ENCODE measurements around the gene XNDC1N.
"Not testable (repeated sequence)": the region's sequence is repeated elsewhere in the genome, so short reads cannot be mapped to it uniquely, and the experiment has no call there.

The XNDC1N gene

DNA sequence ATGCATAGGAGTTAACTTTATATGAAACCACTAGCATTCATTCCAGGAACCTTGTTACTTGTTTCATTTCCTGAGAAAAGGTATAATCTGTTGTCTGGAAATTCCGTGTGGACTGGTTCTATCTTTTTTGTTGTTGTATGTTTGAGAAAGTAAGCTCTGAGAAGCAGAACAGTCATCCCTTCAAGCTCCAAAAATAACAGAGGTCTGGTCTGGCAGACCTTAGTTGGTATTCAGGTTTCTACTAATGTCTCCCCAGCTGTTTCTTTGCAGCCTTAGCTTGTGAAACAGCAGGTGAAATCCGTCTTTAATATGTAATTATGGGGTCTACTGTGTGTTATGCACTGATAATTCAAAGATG lies 2.8 kb upstream of the XNDC1N start:
- no peak for DNase-seq (ENCODE audit: low spot score)

- DNase-seq (ENCODE audit: low spot score) = no peak
These were observed 2.3 kb upstream of the XNDC1N start for GRCh38 chr11:71930556-71931244.

GRCh38 chr11:71929491-71929890 lies 1.1 kb upstream of the XNDC1N start:
- no peak for DNase-seq (ENCODE audit: low spot score)

DNA sequence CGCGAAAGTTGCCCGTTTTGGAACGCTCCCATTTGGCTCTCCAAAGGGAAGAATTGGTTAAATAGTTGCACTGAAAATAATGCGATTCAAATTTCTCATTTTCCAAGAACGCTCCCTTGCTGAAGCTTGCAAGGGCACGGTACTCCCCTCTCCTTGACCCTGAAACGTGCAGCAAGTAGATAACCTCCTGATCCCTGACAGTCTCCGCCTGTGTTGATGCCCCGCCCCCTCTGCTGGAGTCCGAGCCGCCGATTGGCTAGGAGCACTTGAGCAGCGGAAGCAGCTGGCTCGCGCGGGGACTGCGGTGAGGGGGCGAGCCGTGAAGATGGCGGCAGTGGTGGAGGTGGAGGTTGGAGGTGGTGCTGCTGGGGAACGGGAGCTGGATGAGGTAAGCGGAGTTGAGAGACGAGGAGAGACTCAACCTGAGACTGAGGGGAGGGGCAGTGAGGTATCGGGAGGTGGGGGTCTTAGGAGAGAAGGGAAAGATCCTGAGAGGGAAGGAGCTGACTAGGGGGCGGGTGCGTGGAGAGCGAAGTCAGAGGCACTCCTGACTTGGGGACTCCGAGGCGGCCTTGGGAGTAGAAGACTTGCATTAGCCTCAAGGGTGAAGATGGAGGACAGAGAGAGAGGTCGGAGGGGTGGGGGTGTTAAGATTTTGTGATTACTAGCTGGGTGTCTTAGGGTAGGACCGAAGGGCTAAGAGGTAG lies 496 bp upstream of the XNDC1N start, which contains the start of gene RNF121:
Gene RNF121 (plus strand): TSS at position 310 of the 707 bp plus-strand sequence. CDS start 16 bp downstream, at position 326.
- peak; percentile 95 for DNase-seq (ENCODE audit: low spot score)

DNA sequence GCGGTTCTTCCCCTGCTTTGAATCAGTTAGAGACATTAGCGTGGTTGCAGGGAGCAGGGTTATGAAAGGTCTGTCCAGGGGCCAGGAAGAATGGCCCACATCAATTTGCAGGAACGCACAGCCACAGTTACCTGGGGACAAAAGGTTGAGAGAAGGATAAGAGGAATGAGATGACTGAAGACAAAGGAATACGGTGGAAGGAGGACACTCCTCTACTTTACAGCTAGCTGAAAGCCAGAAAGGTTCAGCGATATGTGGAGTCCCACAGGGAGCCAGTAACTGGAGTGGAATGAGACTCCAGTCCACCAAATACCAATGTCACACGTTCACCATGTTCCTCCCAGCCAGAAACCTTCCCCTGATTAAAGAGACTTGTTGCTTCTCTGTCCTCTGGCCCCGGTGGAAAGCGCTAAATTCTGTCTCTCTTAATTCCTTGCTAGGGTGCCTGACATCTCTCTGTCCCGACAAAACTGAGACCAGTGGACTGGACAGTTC lies 10.7 kb downstream of the XNDC1N start:
- DNase-seq (ENCODE audit: low spot score) = no peak

GRCh38 chr11:71914617-71915189 lies 13.7 kb downstream of the XNDC1N start:
- DNase-seq (ENCODE audit: low spot score) = no peak

DNA sequence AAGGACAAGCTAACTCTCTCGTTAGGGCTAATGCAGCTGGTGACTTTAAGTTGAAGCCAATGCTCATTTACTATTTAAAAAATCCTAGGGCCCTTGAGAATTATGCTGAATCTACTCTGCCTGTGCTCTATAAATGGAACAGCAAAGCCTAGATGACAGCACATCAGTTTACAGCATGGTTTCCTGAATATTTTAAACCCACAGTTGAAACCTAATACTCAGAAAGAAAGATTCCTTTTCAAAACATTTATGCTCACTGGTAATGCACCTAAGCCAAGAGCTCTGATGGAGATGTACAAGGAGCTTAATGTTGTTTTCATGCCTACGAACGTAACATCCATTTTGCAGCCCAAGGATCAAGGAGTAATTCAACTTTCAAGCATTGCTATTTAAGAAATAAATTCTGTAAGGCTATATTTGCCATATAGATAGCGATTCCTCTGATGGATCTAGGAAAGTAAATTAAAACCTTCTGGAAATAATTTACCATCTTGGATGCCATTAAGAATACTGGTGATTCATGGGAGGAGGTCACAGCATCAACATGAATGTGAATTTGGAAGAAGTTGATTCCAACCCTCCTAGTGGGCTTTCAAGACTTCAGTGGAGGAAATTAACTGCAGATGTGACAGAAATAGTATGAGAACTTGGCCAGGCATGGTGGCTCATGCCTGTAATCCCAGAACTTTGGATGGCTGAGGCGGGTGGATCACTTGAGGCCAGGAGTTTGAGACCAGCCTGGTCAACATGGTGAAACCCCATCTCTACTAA lies 14.5 kb downstream of the XNDC1N start:
- DNase-seq (ENCODE audit: low spot score) = no peak

GRCh38 chr11:71911986-71912340 lies 16.4 kb downstream of the XNDC1N start:
- not testable (repeated sequence) for DNase-seq (ENCODE audit: low spot score)

DNA sequence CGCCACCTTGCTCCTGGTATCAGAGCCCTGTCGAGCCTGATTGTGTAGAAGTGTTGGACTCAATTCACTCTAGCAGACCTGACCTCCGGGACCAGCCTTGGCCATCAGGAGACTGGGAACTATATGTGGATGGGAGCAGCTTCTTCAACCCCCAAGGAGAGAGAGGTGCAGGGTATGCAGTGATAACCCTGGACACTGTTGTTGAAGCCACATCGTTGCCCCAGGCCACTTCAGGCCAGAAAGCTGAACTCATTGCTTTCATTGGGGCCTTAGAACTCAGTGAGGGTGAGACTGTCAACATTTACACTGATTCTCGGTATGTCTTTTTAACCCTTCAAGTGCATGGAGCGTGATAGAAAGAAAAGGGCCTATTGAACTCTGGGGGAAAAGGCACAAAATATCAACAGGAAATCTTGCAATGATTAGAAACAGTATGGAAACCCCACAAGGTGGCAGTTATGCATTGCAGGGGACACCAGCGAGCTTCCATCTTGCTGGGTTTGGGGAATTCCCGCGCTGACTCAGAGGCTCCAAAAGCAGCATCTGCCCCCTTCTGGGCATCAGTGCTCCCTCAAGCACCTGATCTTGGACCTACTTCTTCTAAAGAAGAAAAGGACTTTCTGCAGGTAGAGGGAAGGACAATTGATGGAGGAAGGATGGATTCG lies 16.9 kb downstream of the XNDC1N start:
- not testable (repeated sequence) for DNase-seq (ENCODE audit: low spot score)

GRCh38 chr11:71910775-71911174 lies 17.6 kb downstream of the XNDC1N start:
- DNase-seq (ENCODE audit: low spot score) = not testable (repeated sequence)

DNA sequence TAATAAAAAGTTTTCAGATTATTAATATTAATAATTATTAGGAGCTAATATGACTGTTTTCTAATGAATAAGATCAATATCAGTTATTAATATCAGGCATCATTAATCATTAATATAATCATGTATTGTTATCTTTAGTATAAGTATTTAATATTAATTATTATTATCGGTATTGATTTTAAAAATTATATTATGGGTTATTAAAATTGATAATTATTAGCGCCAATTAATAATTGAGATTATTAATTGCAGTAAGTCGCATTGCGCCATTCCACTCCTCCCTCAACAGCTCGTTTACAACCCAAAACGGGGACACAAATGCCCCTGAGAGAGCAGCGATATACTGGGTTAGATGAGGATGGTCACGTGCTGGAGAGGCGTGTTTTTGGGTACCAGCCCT lies 20.2 kb downstream of the XNDC1N start:
- DNase-seq (ENCODE audit: low spot score) = no peak

DNA sequence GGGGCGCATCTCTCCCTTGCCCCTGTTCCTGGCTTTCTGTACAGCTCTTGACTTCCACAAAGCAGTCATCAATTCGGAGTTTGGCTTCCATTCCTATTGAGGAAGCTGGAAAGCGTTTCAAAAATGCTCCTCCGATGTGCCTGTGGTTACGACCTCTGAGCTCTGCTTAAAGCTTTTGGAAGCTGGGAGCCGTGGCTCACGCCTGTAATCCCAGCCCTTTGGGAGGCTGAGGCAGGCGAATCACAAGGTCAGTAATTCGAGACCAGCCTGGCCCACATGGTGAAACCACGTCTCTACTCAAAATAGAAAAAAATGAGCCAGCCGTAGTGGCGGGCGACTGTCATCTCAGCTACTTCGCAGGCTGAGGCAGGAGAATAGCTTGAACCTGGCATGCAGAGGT lies 27.3 kb downstream of the XNDC1N start:
- not testable (repeated sequence) for DNase-seq (ENCODE audit: low spot score)

- DNase-seq (ENCODE audit: low spot score) = no peak
These were observed 32.4 kb downstream of the XNDC1N start for GRCh38 chr11:71895961-71896360.

GRCh38 chr11:71889181-71889872 lies 39.1 kb downstream of the XNDC1N start:
- DNase-seq (ENCODE audit: low spot score) = not testable (repeated sequence)

DNA sequence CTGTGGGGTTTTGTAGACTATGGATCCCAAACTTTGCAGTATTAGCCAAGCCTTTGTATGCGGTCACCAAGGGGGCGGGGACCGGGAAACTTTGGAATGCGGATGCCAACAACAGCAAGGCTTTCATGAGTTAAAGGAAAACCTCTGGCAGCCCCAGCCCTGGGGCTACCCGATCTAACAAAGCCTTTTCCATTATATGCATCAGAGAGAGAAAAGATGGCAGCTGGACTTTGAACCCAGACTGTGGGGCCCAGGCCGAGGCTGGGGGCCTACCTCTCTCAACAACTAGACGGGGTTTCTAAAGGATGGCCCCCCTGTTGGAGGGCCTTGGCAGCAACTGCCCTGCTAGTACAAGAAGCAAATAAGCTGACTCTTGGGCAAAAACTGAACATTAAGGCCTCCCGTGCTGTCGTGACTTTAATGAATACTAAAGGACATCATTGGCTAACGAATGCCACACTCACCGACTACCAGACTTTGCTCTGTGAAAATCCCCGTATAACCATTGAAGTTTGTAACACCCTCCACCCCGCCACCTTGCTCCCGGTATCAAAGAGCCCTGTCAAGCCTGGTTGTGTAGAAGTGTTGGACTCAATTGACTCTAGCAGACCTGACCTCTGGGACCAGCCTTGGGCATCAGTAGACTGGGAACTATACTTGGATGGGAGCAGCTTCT lies 39.9 kb downstream of the XNDC1N start:
- not testable (repeated sequence) for DNase-seq (ENCODE audit: low spot score)

- DNase-seq (ENCODE audit: low spot score) = not testable (repeated sequence)
These were observed 42.6 kb downstream of the XNDC1N start for GRCh38 chr11:71885806-71886205.
